K562 (cell line): Measurements from ENCODE around the gene HOOK1. TPM values are rescaled to one million over a fixed set of nuclear protein-coding genes. Genes with fewer than 3 reads are reported as not detected.

Source experiments
- ATAC-seq: fragments of 200-7000 bp; cut with Tn5 transposase; 3 replicates; pipeline ENCODE4 v1.9.1; 2020; ENCODE audit warnings: moderate library complexity
- BruUV-seq: library from RNA; stranded (reverse); fragments of 400-500 nt; replicated peaks from 2 replicates; lab custom pipeline; 2021; lab: Mats Ljungman, UMichigan
- CTCF ChIA-PET: fragments of 300-600 bp; formaldehyde crosslinking; extraction: SDS; loops from one replicate; lab custom pipeline; 2021; ENCODE audit warnings: low intra/inter-chr PET ratio; lab: Yijun Ruan, JAX
- POLR2A ChIA-PET: fragments of 300-600, 350-650 bp; sonication (Branson Sonifier 250); formaldehyde crosslinking; extraction: SDS; loops from one replicate; lab custom pipeline; 2021; ENCODE audit warnings: antibody characterized with exemption, inconsistent platforms; lab: Yijun Ruan, JAX
- DNase-seq, 4 experiments: peaks; one replicate each; pipeline versions ENCODE4 v3.0.0 to v3.0.0-alpha.2; 2011 to 2018; ENCODE audit warnings: low spot score in 3 of 4, mixed read lengths in 3 of 4; ENCODE audit errors: extremely low read depth in 1 of 4
- FAIRE-seq: peaks from 2 replicates; lab custom pipeline; 2011; peaks lifted over from hg19 to GRCh38; lab: Jason Lieb, UNC
- H2AFZ ChIP-seq: 2 replicates; pipeline ENCODE4 v1.6.0; 2011; ENCODE audit warnings: low read depth, low read length, control low read depth, inconsistent platforms
- H3K27ac ChIP-seq: fragments of 200-600 bp; 3 replicates; pipeline ENCODE4 v1.8.0; 2011; ENCODE audit warnings: low read depth, mild to moderate bottlenecking, control low read depth, inconsistent platforms, low read length, moderate library complexity, mixed read lengths; ENCODE audit errors: extremely low read depth
- H3K27me3 ChIP-seq, 2 experiments: fragments of 300-600 bp in 1 of 2; 2 replicates in 1 of 2; 3 replicates in 1 of 2; pipeline versions ENCODE4 v1.6.0 to v1.8.0; 2011; ENCODE audit warnings: inconsistent platforms in 2 of 2, low read length in 2 of 2, mild to moderate bottlenecking in 1 of 2, mixed read lengths in 1 of 2, moderate library complexity in 1 of 2; ENCODE audit not compliant: control insufficient read depth in 2 of 2, insufficient read depth in 2 of 2
- H3K36me3 ChIP-seq: fragments of 300-600 bp; 3 replicates; pipeline ENCODE4 v1.8.0; 2011; ENCODE audit warnings: mild to moderate bottlenecking, low read length, inconsistent platforms; ENCODE audit not compliant: control insufficient read depth, insufficient read depth
- H3K4me1 ChIP-seq, 2 experiments: fragments of 200-600 bp in 1 of 2; replicated peaks in 1 of 2; 2 replicates in 1 of 2; 3 replicates in 1 of 2; pipeline versions ENCODE4 v1.5.1 to v1.8.0; 2011; ENCODE audit warnings: inconsistent platforms in 2 of 2, low read length in 2 of 2, mild to moderate bottlenecking in 1 of 2, mixed read lengths in 1 of 2, moderate library complexity in 1 of 2; ENCODE audit not compliant: control insufficient read depth in 2 of 2, insufficient read depth in 2 of 2
- H3K4me2 ChIP-seq: 2 replicates; pipeline ENCODE4 v1.6.1; 2011; ENCODE audit warnings: low read length, control low read depth, inconsistent platforms, mixed read lengths; ENCODE audit not compliant: insufficient read depth
- H3K4me3 ChIP-seq: fragments of 200-600 bp; sonication (generic), shearing (Covaris generic); 2 replicates; pipeline ENCODE4 v1.5.1; 2016; ENCODE audit warnings: control low read depth, inconsistent platforms
- H3K79me2 ChIP-seq: fragments of 200-600 bp; 3 replicates; pipeline ENCODE4 v1.8.0; 2011; ENCODE audit warnings: low read length, inconsistent platforms; ENCODE audit not compliant: control insufficient read depth, insufficient read depth
- H3K9ac ChIP-seq, 2 experiments: 2 replicates each; pipeline versions ENCODE4 v1.6.0 to v1.6.1; 2011; ENCODE audit warnings: low read depth in 2 of 2, low read length in 2 of 2, control low read depth in 1 of 2, inconsistent platforms in 1 of 2, mild to moderate bottlenecking in 1 of 2, mixed read lengths in 1 of 2; ENCODE audit not compliant: insufficient read depth in 1 of 2
- H3K9me1 ChIP-seq: one replicate; pipeline ENCODE4 v1.6.0; 2011; ENCODE audit warnings: inconsistent platforms, mild to moderate bottlenecking, low read length, moderate library complexity; ENCODE audit not compliant: control insufficient read depth, insufficient read depth
- H3K9me3 ChIP-seq: replicated peaks from 2 replicates; pipeline ENCODE4 v1.5.1; 2011; ENCODE audit warnings: low read depth, low read length, inconsistent platforms; ENCODE audit not compliant: control insufficient read depth, insufficient read depth
- H4K20me1 ChIP-seq: replicated peaks from 2 replicates; pipeline ENCODE4 v1.6.1; 2011; ENCODE audit warnings: low read length, inconsistent platforms, mixed read lengths; ENCODE audit not compliant: control insufficient read depth, insufficient read depth
- CEBPG ChIP-seq, 3 experiments: fragments of 200-800 bp in 1 of 3; sonication (Bioruptor generic) in 1 of 3; sonication (generic) in 1 of 3; formaldehyde crosslinking in 1 of 3; IDR thresholded peaks in 2 of 3; conservative IDR thresholded peaks in 1 of 3; 2 replicates each; pipeline versions ENCODE4 v1.6.1 to v1.8.0; 2016 to 2022; ENCODE audit warnings: missing compliant biosample characterization in 2 of 3, missing genetic modification characterization in 2 of 3, mild to moderate bottlenecking in 1 of 3, missing genetic modification reagents in 1 of 3
- DDX20 ChIP-seq: fragments of 450-650 bp; IDR thresholded peaks from 2 replicates; pipeline ENCODE4 v1.6.1; 2016; ENCODE audit warnings: missing genetic modification characterization, low read depth, mild to moderate bottlenecking, missing compliant biosample characterization, moderate library complexity
- EP400 ChIP-seq: fragments of 450-650 bp; IDR thresholded peaks from 2 replicates; pipeline ENCODE4 v1.6.1; 2017; ENCODE audit warnings: antibody characterized with exemption, mild to moderate bottlenecking, moderate library complexity
- NUFIP1 ChIP-seq: fragments of 450-650 bp; IDR thresholded peaks from 2 replicates; pipeline ENCODE4 v1.6.1; 2018; ENCODE audit not compliant: partially characterized antibody
- POU5F1 ChIP-seq: fragments of 150-350 bp; IDR thresholded peaks from 2 replicates; pipeline ENCODE4 v1.6.1; 2014; ENCODE audit warnings: borderline replicate concordance, low read length, low read depth, mild to moderate bottlenecking; ENCODE audit not compliant: partially characterized antibody
- ZNF431 ChIP-seq: sonication (generic); formaldehyde crosslinking; IDR thresholded peaks from 2 replicates; pipeline ENCODE4 v1.8.0; 2022; ENCODE audit warnings: mild to moderate bottlenecking, missing genetic modification reagents
- ZSCAN29 ChIP-seq: fragments of 450-650 bp; IDR thresholded peaks from 2 replicates; pipeline ENCODE4 v1.6.1; 2017
- WGBS: fragments of 100-300 bp; shearing (Covaris generic); methylation state at CpG from one replicate; pipeline ENCODE4 v1.1.6; 2016; ENCODE audit warnings: low coverage, mixed read lengths; ENCODE audit not compliant: insufficient coverage; ENCODE audit errors: missing lambda C conversion rate; 5-methylcytosine and 5-hydroxymethylcytosine counted together
- in situ Hi-C: fragments of 300-500 bp; cut with MboI; formaldehyde crosslinking; loops from 4 replicates; pipeline ENCODE4 v1.15.0; 2018; ENCODE audit warnings: inconsistent platforms, mixed read lengths
- intact Hi-C: fragments of 100-400 bp; cut with micrococcal nuclease; formaldehyde crosslinking; loops from 2 replicates; pipeline ENCODE4 v1.14.2; 2022
- polyA plus RNA-seq, 8 experiments: library from polyadenylated mRNA; depleted of rRNA in 4 of 8; stranded (reverse) in 5 of 8; unstranded in 3 of 8; fragments of >200 nt; fragmentation: Nextera tagmentation in 2 of 8; fragmentation: Illumina TruSeq in 1 of 8; extraction: Ambion mirVana in 2 of 8; extraction: Trizol in 1 of 8; gene quantifications; 2 replicates each; pipeline versions ENCODE4 v1.2.1 to v1.2.3, GENCODE V29; 2011 to 2014; ENCODE audit warnings: inconsistent platforms in 1 of 8, missing spikeins in 1 of 8
- total RNA-seq, 7 experiments: library from RNA; depleted of rRNA in 6 of 7; stranded (reverse); fragments of >200 nt in 6 of 7; fragmentation: Illumina TruSeq in 2 of 7; extraction: Trizol in 2 of 7; gene quantifications; 2 replicates each; pipeline versions ENCODE4 v1.2.1 to v1.2.3, GENCODE V29; 2011 to 2021; ENCODE audit warnings: low replicate concordance in 1 of 7
- TF ChIP-seq, protein P1 (sequence below): fragments of 450-650 bp; formaldehyde crosslinking; IDR thresholded peaks from 2 replicates; pipeline ENCODE4 v1.4.0; 2022; ENCODE audit warnings: mild to moderate bottlenecking, moderate library complexity
- TF ChIP-seq, protein P2 (sequence below): fragments of 450-650 bp; IDR thresholded peaks from 2 replicates; pipeline ENCODE4 v1.7.1; 2018; ENCODE audit warnings: mild to moderate bottlenecking, low read depth; ENCODE audit not compliant: partially characterized antibody
- TF ChIP-seq, protein P3 (sequence below): fragments of 450-650 bp; IDR thresholded peaks from 2 replicates; pipeline ENCODE4 v1.6.1; 2017; ENCODE audit warnings: antibody characterized with exemption, mild to moderate bottlenecking

HOOK1 gene
- total and polyA plus RNA-seq, 9 of the 15 experiments (the other 6 are each of a cell fraction or from before 2014, with no cell fraction given): 0.11 to 0.18 TPM; not detected in 7

DNA sequence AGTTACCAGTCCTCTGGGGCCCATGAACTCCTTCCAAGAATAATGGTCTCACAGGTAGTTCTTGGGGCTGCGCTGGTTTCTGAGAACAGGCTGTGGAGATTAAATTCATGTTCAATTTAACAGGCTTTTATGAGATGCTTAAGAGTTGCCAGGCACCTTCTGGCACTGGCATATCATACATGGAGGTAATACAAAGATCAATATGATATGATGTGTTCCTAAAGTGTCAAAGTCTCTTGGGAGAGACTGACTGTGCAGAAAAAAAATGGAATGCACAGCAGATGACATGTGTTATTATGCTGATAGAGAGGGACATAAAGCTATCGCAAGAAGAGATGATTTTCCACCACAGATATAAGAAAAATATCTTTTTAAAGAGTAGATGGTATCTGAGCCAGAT lies 105.0 kb downstream of the HOOK1 start:
- CTCF ChIA-PET: no interaction called here
- BruUV-seq: no TSS peak
- Histone ChIP-seq H3K9ac (no peak overlapping the region), H3K9me3 (no peaks in the 10 kb centered on the region), H3K27me3 (no peaks in the 10 kb centered on the region), H3K36me3 (no peaks in the 10 kb centered on the region), H2AFZ (no peak overlapping the region), H4K20me1 (no peaks in the 10 kb centered on the region), H3K4me3 (no peak overlapping the region), H3K79me2 (no peaks in the 10 kb centered on the region), H3K27ac (no peak overlapping the region), H3K4me1 (no peaks in the 10 kb centered on the region), H3K4me2 (no peak overlapping the region), H3K9me1 (no peaks in the 10 kb centered on the region)
- no peak for DNase-seq
- POLR2A ChIA-PET: no interaction called here
- WGBS: 0% methylated on average over 2 of the region's 2 CpGs
- in situ Hi-C loops: no loop called here
- FAIRE-seq: no peak
- no peak for ATAC-seq
- intact Hi-C loops: no loop called here
- TF ChIP-seq POU5F1: no peak
- no peak for TF ChIP-seq CEBPG (CRISPR knock-in tag; IDR thresholded peaks at IDR 0.05)
- no peak for TF ChIP-seq CEBPG (tag; conservative IDR thresholded peaks at IDR 0.05 in 1 of 2, IDR thresholded peaks at IDR 0.05 in 1 of 2)
- no peak for TF ChIP-seq DDX20 (tag)
- TF ChIP-seq, protein P1, sequence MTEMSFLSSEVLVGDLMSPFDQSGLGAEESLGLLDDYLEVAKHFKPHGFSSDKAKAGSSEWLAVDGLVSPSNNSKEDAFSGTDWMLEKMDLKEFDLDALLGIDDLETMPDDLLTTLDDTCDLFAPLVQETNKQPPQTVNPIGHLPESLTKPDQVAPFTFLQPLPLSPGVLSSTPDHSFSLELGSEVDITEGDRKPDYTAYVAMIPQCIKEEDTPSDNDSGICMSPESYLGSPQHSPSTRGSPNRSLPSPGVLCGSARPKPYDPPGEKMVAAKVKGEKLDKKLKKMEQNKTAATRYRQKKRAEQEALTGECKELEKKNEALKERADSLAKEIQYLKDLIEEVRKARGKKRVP (CRISPR knock-in tag): no peak
- TF ChIP-seq ZSCAN29: no peak
- TF ChIP-seq ZNF431 (CRISPR knock-in tag): no peak
- no peak for TF ChIP-seq EP400
- TF ChIP-seq, protein P2, sequence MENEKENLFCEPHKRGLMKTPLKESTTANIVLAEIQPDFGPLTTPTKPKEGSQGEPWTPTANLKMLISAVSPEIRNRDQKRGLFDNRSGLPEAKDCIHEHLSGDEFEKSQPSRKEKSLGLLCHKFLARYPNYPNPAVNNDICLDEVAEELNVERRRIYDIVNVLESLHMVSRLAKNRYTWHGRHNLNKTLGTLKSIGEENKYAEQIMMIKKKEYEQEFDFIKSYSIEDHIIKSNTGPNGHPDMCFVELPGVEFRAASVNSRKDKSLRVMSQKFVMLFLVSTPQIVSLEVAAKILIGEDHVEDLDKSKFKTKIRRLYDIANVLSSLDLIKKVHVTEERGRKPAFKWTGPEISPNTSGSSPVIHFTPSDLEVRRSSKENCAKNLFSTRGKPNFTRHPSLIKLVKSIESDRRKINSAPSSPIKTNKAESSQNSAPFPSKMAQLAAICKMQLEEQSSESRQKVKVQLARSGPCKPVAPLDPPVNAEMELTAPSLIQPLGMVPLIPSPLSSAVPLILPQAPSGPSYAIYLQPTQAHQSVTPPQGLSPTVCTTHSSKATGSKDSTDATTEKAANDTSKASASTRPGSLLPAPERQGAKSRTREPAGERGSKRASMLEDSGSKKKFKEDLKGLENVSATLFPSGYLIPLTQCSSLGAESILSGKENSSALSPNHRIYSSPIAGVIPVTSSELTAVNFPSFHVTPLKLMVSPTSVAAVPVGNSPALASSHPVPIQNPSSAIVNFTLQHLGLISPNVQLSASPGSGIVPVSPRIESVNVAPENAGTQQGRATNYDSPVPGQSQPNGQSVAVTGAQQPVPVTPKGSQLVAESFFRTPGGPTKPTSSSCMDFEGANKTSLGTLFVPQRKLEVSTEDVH: no peak
- TF ChIP-seq NUFIP1: no peak
- TF ChIP-seq, protein P3, sequence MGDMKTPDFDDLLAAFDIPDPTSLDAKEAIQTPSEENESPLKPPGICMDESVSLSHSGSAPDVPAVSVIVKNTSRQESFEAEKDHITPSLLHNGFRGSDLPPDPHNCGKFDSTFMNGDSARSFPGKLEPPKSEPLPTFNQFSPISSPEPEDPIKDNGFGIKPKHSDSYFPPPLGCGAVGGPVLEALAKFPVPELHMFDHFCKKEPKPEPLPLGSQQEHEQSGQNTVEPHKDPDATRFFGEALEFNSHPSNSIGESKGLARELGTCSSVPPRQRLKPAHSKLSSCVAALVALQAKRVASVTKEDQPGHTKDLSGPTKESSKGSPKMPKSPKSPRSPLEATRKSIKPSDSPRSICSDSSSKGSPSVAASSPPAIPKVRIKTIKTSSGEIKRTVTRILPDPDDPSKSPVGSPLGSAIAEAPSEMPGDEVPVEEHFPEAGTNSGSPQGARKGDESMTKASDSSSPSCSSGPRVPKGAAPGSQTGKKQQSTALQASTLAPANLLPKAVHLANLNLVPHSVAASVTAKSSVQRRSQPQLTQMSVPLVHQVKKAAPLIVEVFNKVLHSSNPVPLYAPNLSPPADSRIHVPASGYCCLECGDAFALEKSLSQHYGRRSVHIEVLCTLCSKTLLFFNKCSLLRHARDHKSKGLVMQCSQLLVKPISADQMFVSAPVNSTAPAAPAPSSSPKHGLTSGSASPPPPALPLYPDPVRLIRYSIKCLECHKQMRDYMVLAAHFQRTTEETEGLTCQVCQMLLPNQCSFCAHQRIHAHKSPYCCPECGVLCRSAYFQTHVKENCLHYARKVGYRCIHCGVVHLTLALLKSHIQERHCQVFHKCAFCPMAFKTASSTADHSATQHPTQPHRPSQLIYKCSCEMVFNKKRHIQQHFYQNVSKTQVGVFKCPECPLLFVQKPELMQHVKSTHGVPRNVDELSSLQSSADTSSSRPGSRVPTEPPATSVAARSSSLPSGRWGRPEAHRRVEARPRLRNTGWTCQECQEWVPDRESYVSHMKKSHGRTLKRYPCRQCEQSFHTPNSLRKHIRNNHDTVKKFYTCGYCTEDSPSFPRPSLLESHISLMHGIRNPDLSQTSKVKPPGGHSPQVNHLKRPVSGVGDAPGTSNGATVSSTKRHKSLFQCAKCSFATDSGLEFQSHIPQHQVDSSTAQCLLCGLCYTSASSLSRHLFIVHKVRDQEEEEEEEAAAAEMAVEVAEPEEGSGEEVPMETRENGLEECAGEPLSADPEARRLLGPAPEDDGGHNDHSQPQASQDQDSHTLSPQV: no peak
